H9 (cell line): ENCODE measurements around the gene EEF1A1. TPM values are rescaled to one million over a fixed set of nuclear protein-coding genes. Genes with fewer than 3 reads are reported as not detected.

Experiments
- DNase-seq: peaks from one replicate; pipeline ENCODE4 v3.0.0-alpha.2; 2017
- H2AFZ ChIP-seq: one replicate; pipeline ENCODE4 v1.6.1; 2013; ENCODE audit warnings: mild to moderate bottlenecking, low read length, control low read depth, moderate library complexity
- H2AK5ac ChIP-seq: 2 replicates; pipeline ENCODE4 v1.6.1; 2013; ENCODE audit warnings: low read length, control low read depth, mixed read lengths; ENCODE audit not compliant: insufficient read length
- H2BK120ac ChIP-seq: one replicate; pipeline ENCODE4 v1.6.1; 2013; ENCODE audit warnings: low read depth, mild to moderate bottlenecking, low read length, control low read depth, inconsistent platforms; ENCODE audit not compliant: poor library complexity, severe bottlenecking
- H2BK12ac ChIP-seq: 2 replicates; pipeline ENCODE4 v1.6.1; 2013; ENCODE audit warnings: low read length, control low read depth, mixed read lengths, low read depth; ENCODE audit not compliant: insufficient read length
- H2BK15ac ChIP-seq: 2 replicates; pipeline ENCODE4 v1.6.1; 2013; ENCODE audit warnings: low read depth, low read length, control low read depth
- H2BK20ac ChIP-seq: one replicate; pipeline ENCODE4 v1.6.1; 2013; ENCODE audit warnings: low read depth, mild to moderate bottlenecking, low read length, control low read depth, inconsistent platforms; ENCODE audit not compliant: poor library complexity, severe bottlenecking
- H2BK5ac ChIP-seq: 2 replicates; pipeline ENCODE4 v1.6.1; 2013; ENCODE audit warnings: low read length, control low read depth, mixed read lengths; ENCODE audit not compliant: insufficient read length
- H3K14ac ChIP-seq: 2 replicates; pipeline ENCODE4 v1.6.1; 2013; ENCODE audit warnings: low read length, control low read depth; ENCODE audit not compliant: insufficient read depth
- H3K18ac ChIP-seq: 2 replicates; pipeline ENCODE4 v1.6.1; 2013; ENCODE audit warnings: low read depth, mild to moderate bottlenecking, mixed read lengths, low read length, control low read depth; ENCODE audit not compliant: insufficient read length
- H3K23ac ChIP-seq: 2 replicates; pipeline ENCODE4 v1.6.1; 2013; ENCODE audit warnings: low read length, control low read depth, mixed read lengths, low read depth; ENCODE audit not compliant: insufficient read length
- H3K23me2 ChIP-seq: 2 replicates; pipeline ENCODE4 v1.6.1; 2013; ENCODE audit warnings: low read depth, mild to moderate bottlenecking, mixed read lengths, low read length, control low read depth; ENCODE audit not compliant: insufficient read length, poor library complexity, severe bottlenecking
- H3K27ac ChIP-seq: 2 replicates; pipeline ENCODE4 v1.5.1; 2013; ENCODE audit warnings: low read length, control low read depth, mixed read lengths, low read depth; ENCODE audit not compliant: insufficient read length
- H3K27me3 ChIP-seq: 2 replicates; pipeline ENCODE4 v1.6.1; 2013; ENCODE audit warnings: low read length, control low read depth, inconsistent platforms; ENCODE audit not compliant: insufficient read depth
- H3K4ac ChIP-seq: 2 replicates; pipeline ENCODE4 v1.6.1; 2013; ENCODE audit warnings: low read depth, mild to moderate bottlenecking, control low read depth, inconsistent platforms, low read length, moderate library complexity
- H3K4me1 ChIP-seq: 2 replicates; pipeline ENCODE4 v1.6.1; 2013; ENCODE audit warnings: low read length, control low read depth, inconsistent platforms; ENCODE audit not compliant: insufficient read depth
- H3K4me2 ChIP-seq: 2 replicates; pipeline ENCODE4 v1.6.1; 2013; ENCODE audit warnings: low read length, control low read depth, mixed read lengths; ENCODE audit not compliant: insufficient read length, insufficient read depth
- H3K56ac ChIP-seq: 2 replicates; pipeline ENCODE4 v1.6.1; 2013; ENCODE audit warnings: low read depth, mild to moderate bottlenecking, mixed read lengths, low read length, control low read depth; ENCODE audit not compliant: insufficient read length
- H3K79me1 ChIP-seq: 2 replicates; pipeline ENCODE4 v1.6.1; 2013; ENCODE audit warnings: low read depth, mild to moderate bottlenecking, moderate library complexity, low read length, control low read depth, inconsistent platforms; ENCODE audit not compliant: insufficient read depth, poor library complexity, severe bottlenecking
- H3K79me2 ChIP-seq: 2 replicates; pipeline ENCODE4 v1.6.1; 2013; ENCODE audit warnings: low read length, control low read depth, inconsistent platforms; ENCODE audit not compliant: insufficient read depth
- H3K9ac ChIP-seq: 2 replicates; pipeline ENCODE4 v1.6.1; 2013; ENCODE audit warnings: low read length, control low read depth, mixed read lengths; ENCODE audit not compliant: insufficient read length; ENCODE audit errors: extremely low read depth
- H3K9me3 ChIP-seq: one replicate; pipeline ENCODE4 v1.6.1; 2013; ENCODE audit warnings: low read depth, low read length, inconsistent platforms; ENCODE audit not compliant: control insufficient read depth
- H3T11ph ChIP-seq: one replicate; pipeline ENCODE4 v1.6.1; 2013; ENCODE audit warnings: mild to moderate bottlenecking, low read length, control low read depth, inconsistent platforms
- H4K20me1 ChIP-seq: one replicate; pipeline ENCODE4 v1.6.1; 2013; ENCODE audit not compliant: control insufficient read depth, insufficient read length, insufficient read depth
- H4K5ac ChIP-seq: 2 replicates; pipeline ENCODE4 v1.6.1; 2013; ENCODE audit warnings: low read depth, mild to moderate bottlenecking, mixed read lengths, low read length, control low read depth; ENCODE audit not compliant: insufficient read length
- H4K8ac ChIP-seq: replicated peaks from 2 replicates; pipeline ENCODE4 v1.6.1; 2013; ENCODE audit warnings: low read length, control low read depth, mixed read lengths, low read depth; ENCODE audit not compliant: insufficient read length
- H4K91ac ChIP-seq: 2 replicates; pipeline ENCODE4 v1.6.1; 2013; ENCODE audit warnings: low read depth, mild to moderate bottlenecking, moderate library complexity, mixed read lengths, low read length, control low read depth; ENCODE audit not compliant: insufficient read length
- H3K27ac Mint-ChIP-seq, 3 experiments: 2 replicates in 2 of 3; 3 replicates in 1 of 3; pipeline ENCODE4 v1.8.0; 2020 to 2021; ENCODE audit warnings: mixed read lengths in 3 of 3, mild to moderate bottlenecking in 1 of 3, moderate library complexity in 1 of 3
- H3K27me3 Mint-ChIP-seq: 2 replicates; pipeline ENCODE4 v1.8.0; 2021; ENCODE audit warnings: low read depth, mild to moderate bottlenecking, moderate library complexity, mixed read lengths
- H3K36me3 Mint-ChIP-seq, 3 experiments: 2 replicates in 2 of 3; 3 replicates in 1 of 3; pipeline ENCODE4 v1.8.0; 2020 to 2021; ENCODE audit warnings: low read depth in 3 of 3, mixed read lengths in 3 of 3; ENCODE audit not compliant: insufficient read depth in 1 of 3
- H3K4me1 Mint-ChIP-seq, 2 experiments: 2 replicates each; pipeline ENCODE4 v1.8.0; 2020; ENCODE audit warnings: mixed read lengths in 2 of 2
- H3K4me3 Mint-ChIP-seq, 2 experiments: 2 replicates in 1 of 2; 3 replicates in 1 of 2; pipeline ENCODE4 v1.8.0; 2020 to 2021; ENCODE audit warnings: mild to moderate bottlenecking in 2 of 2, mixed read lengths in 2 of 2, moderate library complexity in 1 of 2
- H3K9me3 Mint-ChIP-seq, 2 experiments: 2 replicates in 1 of 2; 3 replicates in 1 of 2; pipeline ENCODE4 v1.8.0; 2020; ENCODE audit warnings: mild to moderate bottlenecking in 2 of 2, mixed read lengths in 2 of 2, moderate library complexity in 1 of 2
- CTCF ChIP-seq: fragments of 200-600 bp; sonication (generic); conservative IDR thresholded peaks from 3 replicates; pipeline ENCODE4 v1.8.0; 2021; ENCODE audit warnings: antibody characterized with exemption, mild to moderate bottlenecking
- WGBS: extraction: QIAGEN DNeasy Blood & Tissue Kit; methylation state at CpG from one replicate; pipeline ENCODE4 v1.1.7; 2013; ENCODE audit warnings: missing lambda C conversion rate, low lambda C conversion rate, mixed read lengths; ENCODE audit not compliant: insufficient read length; ENCODE audit errors: extremely low coverage; 5-methylcytosine and 5-hydroxymethylcytosine counted together
- total RNA-seq: library from RNA; stranded (reverse); gene quantifications from 2 replicates; pipeline ENCODE4 v1.2.1, GENCODE V29; 2021

EEF1A1 gene
- total RNA-seq, 1 experiment from 2014 or later, result 13,057 TPM

DNA sequence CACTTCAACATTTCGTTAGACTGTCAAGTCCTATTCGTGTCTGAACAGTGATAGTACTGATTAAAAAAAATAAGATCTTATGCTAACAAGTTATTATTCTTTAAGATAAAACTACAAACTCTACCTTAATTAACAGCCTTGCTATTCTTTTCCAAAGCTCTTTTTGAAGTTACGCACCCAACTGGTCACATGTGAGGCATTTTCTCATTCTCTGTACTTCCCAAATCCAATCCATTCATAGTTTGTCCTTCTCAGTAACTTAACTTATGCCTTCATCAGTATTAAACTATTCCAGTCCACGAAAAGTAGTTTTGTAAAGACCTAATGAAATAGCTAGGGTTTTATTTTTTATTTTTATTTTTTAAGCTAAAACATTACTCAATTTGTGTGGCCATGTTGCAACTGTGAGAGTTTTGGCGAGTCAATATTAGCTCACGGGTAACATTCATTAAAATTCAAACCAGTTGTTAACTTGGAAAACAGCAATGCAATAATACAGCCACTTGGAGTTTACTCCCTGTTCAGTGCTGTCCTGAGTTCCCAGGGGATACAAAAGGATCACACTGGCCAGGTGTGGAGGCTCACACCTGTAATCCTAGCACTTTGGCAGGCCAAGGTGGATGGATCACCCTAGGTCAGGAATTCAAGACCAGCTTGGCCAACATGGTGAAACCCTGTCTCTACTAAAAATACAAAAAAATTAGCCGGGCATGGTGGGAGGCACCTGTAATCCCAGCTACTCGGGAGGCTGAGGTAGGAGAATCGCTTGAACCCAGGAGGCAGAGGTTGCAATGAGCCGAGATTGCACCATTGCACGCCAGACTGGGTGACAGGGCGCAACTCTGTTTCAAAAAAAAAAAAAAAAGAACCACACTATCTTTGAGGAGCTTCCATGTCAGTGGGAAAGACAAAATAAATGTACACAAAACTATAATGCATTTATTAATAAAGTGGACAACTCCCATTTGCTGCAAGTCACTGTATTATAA, 27.9 kb upstream of the EEF1A1 start:
- no peak overlapping the region for H2BK120ac ChIP-seq
- no peak overlapping the region for H3K23ac ChIP-seq
- H4K5ac ChIP-seq, result no peak overlapping the region
- H3K9ac ChIP-seq, result no peak overlapping the region
- H3K4me2 ChIP-seq, result no peak overlapping the region
- H2BK20ac ChIP-seq, result no peak overlapping the region
- no peak overlapping the region for H3K4ac ChIP-seq
- no peak overlapping the region for H3K56ac ChIP-seq
- no peak overlapping the region for H2BK12ac ChIP-seq
- no peaks in the 10 kb centered on the region for H4K20me1 ChIP-seq
- no peaks in the 10 kb centered on the region for H3K23me2 ChIP-seq
- DNase-seq, result no peak
- H3K4me1 ChIP-seq, result no peaks in the 10 kb centered on the region
- no CpG with 5 or more reads among the region's 12 CpGs for WGBS
- no peaks in the 10 kb centered on the region for H3K79me1 ChIP-seq
- H2BK15ac ChIP-seq, result no peak overlapping the region
- Mint-ChIP-seq H3K27ac (peak overlapping the region in 1 of 3 experiments; percentile 65; a peak in 1 of 7 replicates), H3K27me3 (no peaks in the 10 kb centered on the region), H3K36me3 (no peaks in the 10 kb centered on the region), H3K4me3 (no peak overlapping the region), H3K4me1 (0 out of 4 replicates have a peak, but pooled peaks cover 0 to 3% of the 10 kb centered on the region in 2 experiments), H3K9me3 (no peaks in the 10 kb centered on the region; a peak in 2 of 5 replicates)
- H3K9me3 ChIP-seq, result no peaks in the 10 kb centered on the region
- no peak for TF ChIP-seq CTCF
- H3K79me2 ChIP-seq, result no peaks in the 10 kb centered on the region
- no peak overlapping the region for H4K91ac ChIP-seq
- H2AFZ ChIP-seq, result no peak overlapping the region
- H3T11ph ChIP-seq, result no peak overlapping the region
- H3K18ac ChIP-seq, result no peak overlapping the region
- H2AK5ac ChIP-seq, result no peak overlapping the region
- H4K8ac ChIP-seq, result no peak overlapping the region
- no peak overlapping the region for H3K27ac ChIP-seq
- H3K14ac ChIP-seq, result no peak overlapping the region
- H3K27me3 ChIP-seq, result no peaks in the 10 kb centered on the region
- H2BK5ac ChIP-seq, result no peak overlapping the region
